GM23248 (cell line): Measurements from ENCODE around the gene TEX261. TPM values are rescaled to one million over a fixed set of nuclear protein-coding genes. Genes with fewer than 3 reads are reported as not detected.

ENCODE experiments used
- DNase-seq: peaks from one replicate; pipeline ENCODE4 v3.0.0-alpha.2; 2015
- H2AFZ ChIP-seq: fragments of 200-600 bp; sonication (generic); 2 replicates; pipeline ENCODE4 v1.6.1; 2016; ENCODE audit warnings: antibody characterized with exemption
- H3F3A ChIP-seq: fragments of 200-600 bp; sonication (generic); 2 replicates; pipeline ENCODE4 v1.6.1; 2016; ENCODE audit warnings: mild to moderate bottlenecking, antibody characterized with exemption, mixed run types; ENCODE audit not compliant: insufficient read depth
- H3K27ac ChIP-seq: fragments of 200-600 bp; sonication (generic); 2 replicates; pipeline ENCODE4 v1.5.1; 2016; ENCODE audit warnings: mild to moderate bottlenecking
- H3K27me3 ChIP-seq: fragments of 200-600 bp; sonication (generic); replicated peaks from 2 replicates; pipeline ENCODE4 v1.6.1; 2016; ENCODE audit warnings: mild to moderate bottlenecking; ENCODE audit not compliant: insufficient read depth
- H3K36me3 ChIP-seq: fragments of 200-600 bp; sonication (generic); 2 replicates; pipeline ENCODE4 v1.6.1; 2016; ENCODE audit warnings: low read depth, mild to moderate bottlenecking
- H3K4me1 ChIP-seq: fragments of 200-600 bp; sonication (generic); 2 replicates; pipeline ENCODE4 v1.6.1; 2016; ENCODE audit warnings: mild to moderate bottlenecking; ENCODE audit not compliant: insufficient read depth
- H3K4me2 ChIP-seq: fragments of 200-600 bp; sonication (generic); one replicate; pipeline ENCODE4 v1.6.1; 2016; ENCODE audit warnings: mild to moderate bottlenecking; ENCODE audit not compliant: unreplicated experiment
- H3K4me3 ChIP-seq: fragments of 200-600 bp; sonication (generic); 2 replicates; pipeline ENCODE4 v1.5.1; 2016; ENCODE audit warnings: mild to moderate bottlenecking
- H3K79me2 ChIP-seq: fragments of 200-600 bp; sonication (generic); 2 replicates; pipeline ENCODE4 v1.6.1; 2016; ENCODE audit warnings: mild to moderate bottlenecking; ENCODE audit not compliant: insufficient read depth
- H3K9ac ChIP-seq: fragments of 200-600 bp; sonication (generic); 2 replicates; pipeline ENCODE4 v1.6.1; 2016; ENCODE audit warnings: mild to moderate bottlenecking
- H3K9me2 ChIP-seq: fragments of 200-600 bp; sonication (generic); 2 replicates; pipeline ENCODE4 v1.6.1; 2016; ENCODE audit warnings: mixed run types, mild to moderate bottlenecking, moderate library complexity; ENCODE audit not compliant: insufficient read depth
- H3K9me3 ChIP-seq: fragments of 200-600 bp; sonication (generic); one replicate; pipeline ENCODE4 v1.6.1; 2017; ENCODE audit warnings: low read depth
- H4K20me1 ChIP-seq: fragments of 200-600 bp; sonication (generic); 2 replicates; pipeline ENCODE4 v1.6.0; 2016; ENCODE audit not compliant: insufficient read depth
- EZH2 ChIP-seq: fragments of 200-600 bp; sonication (generic); IDR thresholded peaks from 2 replicates; pipeline ENCODE4 v1.6.1; 2018; ENCODE audit warnings: antibody characterized with exemption, mild to moderate bottlenecking; ENCODE audit not compliant: insufficient read depth, poor library complexity, severe bottlenecking
- EZH2phosphoT487 ChIP-seq: fragments of 200-600 bp; sonication (generic); IDR thresholded peaks from 2 replicates; pipeline ENCODE4 v1.6.1; 2018; ENCODE audit warnings: antibody characterized with exemption, moderate library complexity, mild to moderate bottlenecking, low read depth; ENCODE audit not compliant: insufficient read depth
- WGBS, 2 experiments: methylation state at CpG; one replicate each; pipeline ENCODE4 v1.1.6; 2015 to 2017; ENCODE audit warnings: low lambda C conversion rate in 2 of 2, low coverage in 1 of 2; ENCODE audit errors: missing lambda C conversion rate in 2 of 2; 5-methylcytosine and 5-hydroxymethylcytosine counted together
- in situ Hi-C: fragments of 300-500 bp; cut with MboI; formaldehyde crosslinking; loops from 2 replicates; pipeline ENCODE4 v1.15.0; 2020
- polyA plus RNA-seq: library from polyadenylated mRNA; unstranded; fragments of >200 nt; fragmentation: Nextera tagmentation; extraction: Ambion mirVana; gene quantifications from 2 replicates; pipeline ENCODE4 v1.2.1, GENCODE V29; 2016
- total RNA-seq: library from RNA; depleted of rRNA; stranded (reverse); fragments of >200 nt; shearing (Covaris generic); gene quantifications from 2 replicates; pipeline ENCODE4 v1.2.3, GENCODE V29; 2014

Gene TEX261
- total and polyA plus RNA-seq, 2 experiments from 2014 or later, result 54.1 to 64.1 TPM

DNA sequence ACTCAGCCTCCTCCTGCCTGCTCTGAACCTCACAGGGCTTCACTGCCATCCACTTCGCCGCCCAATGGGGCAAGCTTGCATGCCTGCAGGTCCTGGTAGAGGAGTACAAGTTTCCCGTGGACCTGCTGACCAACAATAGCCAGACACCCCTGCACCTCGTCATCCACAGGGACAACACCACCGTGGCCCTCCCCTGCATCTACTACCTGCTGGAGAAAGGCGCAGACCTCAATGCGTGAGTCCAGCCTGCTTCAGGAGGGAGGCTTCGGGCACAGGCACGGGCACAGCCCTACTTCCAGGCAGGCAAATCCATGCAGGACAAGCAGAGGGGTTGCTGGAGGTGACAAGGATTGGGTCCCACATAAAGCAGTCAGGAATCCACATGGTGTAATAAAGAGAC lies 15.0 kb downstream of the TEX261 start:
- H3K79me2 ChIP-seq, result no peaks in the 10 kb centered on the region
- H3K27ac ChIP-seq, result no peak overlapping the region
- H3K4me2 ChIP-seq, result no peak overlapping the region
- in situ Hi-C loops, result no loop called here
- peaks cover 14% of the 10 kb centered on the region for H3F3A ChIP-seq
- DNase-seq, result no peak
- no peaks in the 10 kb centered on the region for H3K36me3 ChIP-seq
- no peaks in the 10 kb centered on the region for H3K9me3 ChIP-seq
- no peak overlapping the region for H2AFZ ChIP-seq
- WGBS, 2 experiments, result 97 to 98% methylated on average over 9 of the region's 9 CpGs
- H3K4me1 ChIP-seq, result peaks cover 14% of the 10 kb centered on the region
- no peak for TF ChIP-seq EZH2phosphoT487
- no peaks in the 10 kb centered on the region for H3K27me3 ChIP-seq
- H3K4me3 ChIP-seq, result no peak overlapping the region
- no peak overlapping the region for H3K9ac ChIP-seq
- no peaks in the 10 kb centered on the region for H4K20me1 ChIP-seq
- H3K9me2 ChIP-seq, result no peaks in the 10 kb centered on the region

DNA sequence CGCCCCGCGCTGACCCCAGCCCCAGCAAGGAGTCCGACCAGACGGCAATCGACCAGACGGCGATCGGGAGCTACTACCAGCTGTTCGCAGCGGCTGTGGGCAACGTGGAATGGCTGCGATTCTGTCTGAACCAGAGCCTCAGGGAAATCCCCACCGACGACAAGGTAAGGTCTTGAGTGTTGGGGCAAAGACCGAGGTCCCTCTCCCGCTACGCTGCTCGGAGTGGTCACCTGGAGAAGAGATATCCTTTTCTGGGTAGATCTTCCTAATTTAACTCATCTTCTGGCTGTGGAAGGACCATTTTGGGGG lies 15.5 kb downstream of the TEX261 start:
- no peak for DNase-seq
- Histone ChIP-seq H3K4me3 (peak overlapping the region; percentile 78), H3K36me3 (no peaks in the 10 kb centered on the region), H3K27me3 (no peaks in the 10 kb centered on the region), H3F3A (peaks cover 14% of the 10 kb centered on the region), H3K9ac (peak overlapping the region; percentile 82), H3K9me3 (no peaks in the 10 kb centered on the region), H3K4me2 (peak overlapping the region; percentile 93), H3K4me1 (peaks cover 14% of the 10 kb centered on the region), H3K79me2 (no peaks in the 10 kb centered on the region), H4K20me1 (no peaks in the 10 kb centered on the region), H2AFZ (peak overlapping the region; percentile 87), H3K9me2 (no peaks in the 10 kb centered on the region), H3K27ac (no peak overlapping the region)
- in situ Hi-C loops, result no loop called here
- WGBS, 2 experiments, result 39 to 40% methylated on average over 19 of the region's 19 CpGs
- TF ChIP-seq EZH2 (no peak), EZH2phosphoT487 (no peak)

DNA sequence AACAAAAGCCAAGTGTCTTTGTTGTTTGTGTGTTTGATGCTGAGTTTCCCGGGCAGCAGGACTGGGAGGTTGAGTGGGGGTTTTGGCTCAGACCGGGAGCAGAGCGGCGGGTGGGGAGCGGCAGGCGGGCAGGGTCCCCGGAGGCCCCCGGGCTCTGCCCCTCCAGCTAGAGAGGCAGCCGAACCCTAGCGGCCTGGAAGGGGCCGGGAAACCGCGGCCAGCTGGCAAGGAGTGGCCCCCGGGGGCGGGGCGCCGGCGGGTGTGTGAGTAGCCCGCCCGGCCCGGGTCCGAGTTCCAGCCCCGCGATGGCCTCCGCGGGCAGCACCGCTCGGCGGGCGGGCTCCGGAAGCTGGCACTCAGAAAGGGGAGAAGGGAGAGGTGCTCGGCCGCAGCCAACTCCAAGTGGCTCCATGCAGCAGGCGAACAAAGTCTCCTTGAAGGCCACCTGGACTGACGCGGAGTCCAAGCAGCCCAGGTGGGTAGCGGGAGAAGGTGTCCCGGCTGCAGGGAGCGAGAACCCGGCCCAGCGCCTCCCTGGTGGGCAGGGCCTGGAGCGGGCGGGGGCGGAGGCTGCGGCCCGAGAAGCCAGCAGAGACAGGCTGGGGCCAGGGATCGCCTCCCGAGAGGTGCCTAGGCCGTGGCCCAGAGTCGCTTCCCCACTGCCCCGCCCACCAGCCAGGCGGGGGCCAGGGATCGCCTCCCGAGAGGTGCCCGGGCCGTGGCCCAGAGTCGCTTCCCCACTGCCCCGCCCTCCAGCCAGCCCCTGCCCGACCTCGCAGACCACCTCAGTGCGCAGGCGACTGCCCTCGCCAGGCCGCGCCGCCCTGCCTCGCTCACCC lies 16.1 kb downstream of the TEX261 start, which contains the start of gene ANKRD53:
TSS of gene ANKRD53 (plus strand) at position 290 of the 839 bp plus-strand sequence. CDS start at position 306, 16 bp downstream.
- H3K9ac ChIP-seq, result peak within 1 kb of the TSS; percentile 82
- H3K4me1 ChIP-seq, result peaks cover 14% of the 10 kb centered on the region
- in situ Hi-C loops, result no loop called here
- H3K9me2 ChIP-seq, result no peaks in the 10 kb centered on the region
- no peaks in the 10 kb centered on the region for H3K79me2 ChIP-seq
- DNase-seq, result peak; percentile 77
- no peaks in the 10 kb centered on the region for H3K9me3 ChIP-seq
- H3K36me3 ChIP-seq, result no peaks in the 10 kb centered on the region
- H3K4me3 ChIP-seq, result peak within 1 kb of the TSS; percentile 78
- no peaks in the 10 kb centered on the region for H4K20me1 ChIP-seq
- no peaks in the 10 kb centered on the region for H3K27me3 ChIP-seq
- 1 to 3% methylated on average over 47 to 55 of the region's 67 CpGs for WGBS, 2 experiments
- H3K27ac ChIP-seq, result peak within 1 kb of the TSS; percentile 70
- peaks cover 14% of the 10 kb centered on the region for H3F3A ChIP-seq
- TF ChIP-seq EZH2phosphoT487 (no peak), EZH2 (no peak)
- peak within 1 kb of the TSS; percentile 93 for H3K4me2 ChIP-seq
- H2AFZ ChIP-seq, result peak within 1 kb of the TSS; percentile 87

DNA sequence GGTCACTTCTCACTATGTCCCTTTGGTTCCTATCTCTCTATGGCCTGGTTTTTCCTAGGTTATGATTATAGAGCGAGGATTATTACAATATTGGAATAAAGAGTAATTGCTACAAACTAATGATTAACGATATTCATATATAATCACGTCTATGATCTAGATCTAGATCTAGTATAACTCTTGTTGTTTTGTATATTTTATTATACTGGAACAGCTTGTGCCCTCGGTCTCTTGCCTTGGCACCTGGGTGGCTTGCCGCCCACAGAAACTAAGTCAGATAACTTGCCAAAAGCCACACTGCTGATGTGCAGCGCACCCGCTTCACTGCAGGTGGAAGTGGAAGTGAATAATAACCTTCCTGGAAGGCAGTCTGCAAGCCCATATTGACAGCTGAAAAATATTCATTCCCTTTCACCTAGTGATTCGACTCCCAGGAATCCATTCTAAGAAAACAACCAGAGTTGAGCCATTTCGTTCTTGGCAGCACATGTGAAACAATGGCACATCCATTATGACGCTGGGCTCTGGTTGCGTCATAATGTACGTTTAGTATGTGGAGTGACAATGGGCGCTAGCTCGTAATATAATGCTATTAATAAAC lies 17.0 kb downstream of the TEX261 start:
- peak overlapping the region; percentile 93 for H3K4me2 ChIP-seq
- DNase-seq, result peak; percentile 95
- peaks cover 14% of the 10 kb centered on the region for H3F3A ChIP-seq
- no peaks in the 10 kb centered on the region for H3K27me3 ChIP-seq
- H3K9me2 ChIP-seq, result no peaks in the 10 kb centered on the region
- H3K27ac ChIP-seq, result peak overlapping the region; percentile 70
- H2AFZ ChIP-seq, result peak overlapping the region; percentile 87
- H3K79me2 ChIP-seq, result no peaks in the 10 kb centered on the region
- no peak for TF ChIP-seq EZH2phosphoT487
- no peak for TF ChIP-seq EZH2
- peak overlapping the region; percentile 82 for H3K9ac ChIP-seq
- H3K4me1 ChIP-seq, result peaks cover 14% of the 10 kb centered on the region
- in situ Hi-C loops, result no loop called here
- no peaks in the 10 kb centered on the region for H3K36me3 ChIP-seq
- peak overlapping the region; percentile 78 for H3K4me3 ChIP-seq
- WGBS, 2 experiments, result 2 to 3% methylated on average over 14 of the region's 14 CpGs
- no peaks in the 10 kb centered on the region for H3K9me3 ChIP-seq
- no peaks in the 10 kb centered on the region for H4K20me1 ChIP-seq
